GF-D8 (cell line): Measurements from ENCODE around the gene SPSB4.

ENCODE experiments used
- DNase-seq: peaks from one replicate; lab custom pipeline; 2025; lab: John Stamatoyannopoulos, UW

The SPSB4 gene

DNA sequence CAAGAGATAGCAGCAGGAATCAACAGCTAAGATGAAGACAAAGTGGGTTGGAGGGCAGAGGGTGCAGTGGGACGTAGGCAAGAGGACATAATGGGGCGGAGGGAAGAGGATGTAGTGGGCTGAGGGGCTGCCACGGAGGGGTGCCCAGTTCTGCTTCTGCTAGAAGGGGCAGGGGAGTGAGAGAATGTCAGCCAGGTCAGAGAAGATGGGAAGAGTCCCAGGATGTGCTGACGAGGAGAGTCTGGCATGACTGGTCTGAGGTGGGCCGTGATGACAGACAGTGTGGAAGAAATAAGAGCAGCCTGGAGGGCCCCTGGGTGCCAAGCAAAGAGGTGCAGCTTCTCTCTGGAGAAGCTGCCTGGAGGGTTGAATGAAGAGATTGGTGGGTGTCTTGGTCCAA lies 4.0 kb downstream of the SPSB4 start:
- DNase-seq, result no peak

DNA sequence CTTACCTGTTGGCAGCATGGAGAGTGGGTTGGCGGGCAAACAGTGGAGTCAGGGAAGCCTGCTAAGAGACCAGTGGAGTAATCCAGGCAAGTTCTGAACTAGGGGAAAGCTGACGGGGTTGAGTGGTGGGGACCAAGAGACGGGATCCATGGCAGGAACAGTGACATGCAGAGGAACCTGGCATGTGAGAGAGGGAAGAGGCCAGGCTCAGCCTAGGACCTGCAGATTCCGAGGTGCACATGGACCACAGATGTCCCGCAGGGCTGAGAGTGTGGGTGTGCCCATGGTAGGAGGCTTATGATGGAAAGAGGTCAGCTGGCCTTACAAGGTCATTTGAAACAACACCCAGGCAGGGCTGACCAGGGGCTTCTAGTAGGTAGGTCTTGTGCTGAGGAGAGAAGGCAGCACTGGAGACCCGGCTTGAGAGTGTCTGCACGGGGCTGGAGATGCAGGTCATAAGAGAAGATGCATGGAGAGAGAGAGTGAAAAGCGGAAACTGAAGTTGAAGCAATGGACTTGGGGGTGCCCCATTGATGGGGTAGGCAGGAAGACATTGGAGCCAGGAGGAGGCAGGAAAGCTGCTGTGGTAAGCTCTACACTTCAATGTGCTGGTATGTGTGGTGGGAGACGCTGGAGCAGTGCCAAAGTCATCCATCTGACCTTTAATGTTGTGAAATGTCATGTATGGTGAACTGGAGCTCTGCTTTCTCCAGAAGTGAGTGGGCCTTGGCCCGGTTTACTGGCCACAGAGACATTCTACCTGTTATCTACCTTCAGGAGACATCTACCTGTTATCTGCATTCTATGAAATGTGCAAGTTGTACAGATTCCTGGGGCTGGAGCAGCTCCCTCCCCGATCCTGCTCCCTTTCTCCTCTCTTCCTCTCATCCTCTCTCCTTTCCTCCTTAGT lies 4.6 kb downstream of the SPSB4 start:
- no peak for DNase-seq

DNA sequence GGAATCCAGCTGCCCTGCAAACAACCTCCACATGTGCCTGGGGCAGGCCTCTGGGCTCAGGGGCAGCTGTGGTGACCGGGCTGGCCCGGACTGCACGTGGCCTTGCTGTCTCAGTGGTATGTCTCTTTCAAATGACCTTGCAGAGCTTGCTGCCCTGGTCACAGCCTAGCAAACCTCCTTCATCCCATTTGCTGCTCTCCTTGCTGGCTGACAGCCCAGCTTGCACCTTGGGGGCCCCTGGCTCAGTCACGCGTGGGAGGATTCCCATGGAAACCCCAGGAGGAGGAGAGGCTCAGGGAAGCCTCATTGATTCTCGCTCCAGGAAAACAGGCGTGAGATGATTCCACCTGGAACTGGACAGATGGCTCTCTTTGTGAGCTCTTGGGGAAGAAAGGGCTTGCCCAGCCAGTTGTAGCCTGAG lies 5.6 kb downstream of the SPSB4 start:
- no peak for DNase-seq

DNA sequence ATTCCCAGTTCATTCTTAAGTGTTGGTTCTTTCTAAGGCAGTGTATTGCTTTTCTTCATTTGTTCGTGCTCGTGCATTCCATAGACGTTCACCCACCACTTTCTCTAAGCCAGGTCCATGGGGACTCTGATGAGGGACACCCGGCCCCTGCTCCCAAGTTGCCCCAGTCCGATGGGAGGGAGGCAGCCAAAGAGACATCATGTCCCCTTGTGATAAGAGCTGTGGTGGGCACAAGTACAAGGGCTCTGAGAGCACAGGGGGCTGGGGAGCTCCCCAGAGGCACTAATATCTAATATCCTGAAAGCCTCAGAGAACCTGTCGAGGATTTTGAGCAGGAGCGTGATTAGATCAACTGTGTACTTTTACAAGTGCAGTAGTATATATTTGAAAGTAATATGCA lies 6.3 kb downstream of the SPSB4 start:
- no peak for DNase-seq

DNA sequence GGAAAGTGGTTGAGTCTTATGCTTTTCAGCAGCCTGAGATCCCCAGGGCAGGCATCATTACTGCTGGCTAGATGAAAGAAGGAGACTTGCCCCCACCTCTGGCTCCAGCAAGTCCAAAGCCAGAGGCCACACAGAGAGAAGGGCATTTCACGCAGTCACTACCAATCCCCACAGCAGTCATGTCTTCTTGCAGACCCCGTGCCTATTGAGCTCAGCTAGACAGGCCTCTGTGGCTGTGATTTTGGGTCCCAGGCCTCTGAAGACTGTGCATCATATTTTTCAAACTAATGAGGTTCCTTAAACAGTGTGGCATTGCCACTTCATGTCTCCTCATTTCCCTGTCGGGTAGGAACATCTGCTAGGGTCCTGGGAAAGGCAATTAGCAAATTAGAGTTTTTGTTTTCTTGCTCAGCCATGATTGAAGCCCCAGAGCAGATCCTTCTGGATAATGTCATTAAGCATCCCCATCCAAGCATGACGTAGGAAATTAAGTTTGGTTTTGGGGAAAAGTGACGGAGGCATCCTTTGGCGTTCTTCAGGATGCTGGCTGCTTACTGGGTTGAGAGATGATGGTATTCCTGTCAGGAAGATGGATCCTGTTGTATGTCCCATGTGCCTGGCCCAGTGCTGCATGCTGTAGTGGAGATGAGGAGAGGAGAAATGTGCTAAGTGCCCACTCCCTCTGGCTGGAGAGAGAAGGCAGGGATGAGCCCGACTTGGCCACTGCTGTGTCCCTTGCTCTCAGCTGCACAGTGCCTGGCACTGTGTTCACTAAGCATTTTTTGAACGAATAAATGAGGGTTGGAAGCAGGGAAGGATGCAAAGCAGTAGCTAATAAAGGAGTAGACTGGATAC lies 7.0 kb downstream of the SPSB4 start:
- no peak for DNase-seq

DNA sequence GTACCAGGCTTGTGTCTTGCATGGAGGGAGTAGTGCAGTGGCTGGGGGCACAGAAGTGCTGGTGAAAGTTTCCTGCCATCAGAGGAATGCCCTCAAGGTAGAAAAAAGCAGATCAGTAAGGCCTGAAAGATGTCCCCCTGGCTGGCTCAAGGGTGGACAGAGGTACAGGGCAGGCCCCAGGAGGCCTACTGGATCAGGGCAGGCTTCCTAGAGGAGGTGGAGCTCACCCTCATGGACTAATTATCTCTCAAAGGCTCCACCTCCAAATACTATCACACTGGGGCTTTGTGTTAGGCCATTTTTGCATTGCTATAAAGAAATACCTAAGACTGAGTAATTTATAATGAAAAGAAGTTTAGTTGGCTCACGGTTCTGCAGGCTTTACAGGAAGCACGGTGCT lies 7.8 kb downstream of the SPSB4 start:
- no peak for DNase-seq

DNA sequence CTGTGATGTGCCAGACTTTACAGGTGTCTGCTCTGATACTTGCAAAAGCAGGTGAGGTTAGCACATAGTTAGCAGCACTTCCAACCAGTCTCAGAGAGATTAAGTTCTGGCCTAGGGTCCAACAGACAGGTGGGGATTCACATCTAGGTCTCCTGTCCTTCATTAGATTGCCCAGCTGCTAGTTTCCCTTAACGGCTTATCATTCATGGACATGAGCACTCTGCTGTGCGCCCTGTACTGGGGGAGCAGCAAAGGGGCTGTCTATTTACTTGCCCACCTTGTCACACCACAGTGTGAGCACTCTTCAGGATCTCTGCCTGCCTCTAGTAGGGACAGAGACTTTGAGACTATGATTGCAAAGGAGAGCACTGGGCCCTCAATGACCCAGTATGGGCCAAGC lies 8.7 kb downstream of the SPSB4 start:
- no peak for DNase-seq

DNA sequence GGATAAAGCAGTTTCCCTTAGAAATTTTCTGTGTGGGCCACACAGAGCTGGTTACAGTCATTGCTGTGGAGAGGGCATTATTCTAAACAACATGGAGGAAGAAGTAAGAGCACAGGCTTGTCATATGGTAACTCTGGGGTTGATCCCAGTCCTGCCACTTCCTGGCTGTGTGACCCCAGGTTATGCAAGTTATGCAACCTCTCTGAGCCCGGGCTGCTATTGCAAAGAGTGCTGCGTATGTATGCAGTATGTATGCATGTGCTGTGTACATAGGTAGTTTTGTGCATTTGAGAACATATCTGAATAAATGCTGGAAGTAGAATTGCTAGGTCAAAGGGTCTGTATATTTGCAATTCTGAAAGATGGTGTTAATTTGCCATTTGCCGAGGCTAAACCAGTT lies 9.2 kb downstream of the SPSB4 start:
- DNase-seq, result no peak

DNA sequence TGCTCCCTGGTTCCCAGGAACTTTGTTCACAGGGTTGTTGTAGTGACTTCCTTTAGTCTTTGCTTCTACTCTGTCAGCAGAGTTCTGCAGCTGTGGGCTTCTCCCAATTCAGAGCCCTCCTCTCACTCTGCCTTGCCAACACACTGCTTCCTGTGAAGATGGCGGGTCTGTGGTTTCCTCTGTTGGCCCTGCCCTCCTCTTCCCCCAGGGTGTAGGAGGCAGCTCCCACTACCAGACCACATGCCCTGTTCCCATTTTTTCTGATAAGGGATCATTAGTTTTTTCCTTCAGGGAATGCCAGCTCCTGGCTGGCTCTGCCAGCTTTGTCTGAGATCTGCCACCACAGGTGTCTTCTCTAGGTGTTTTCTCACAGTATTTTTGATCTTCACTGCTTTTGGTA lies 12.7 kb downstream of the SPSB4 start:
- DNase-seq, result no peak

DNA sequence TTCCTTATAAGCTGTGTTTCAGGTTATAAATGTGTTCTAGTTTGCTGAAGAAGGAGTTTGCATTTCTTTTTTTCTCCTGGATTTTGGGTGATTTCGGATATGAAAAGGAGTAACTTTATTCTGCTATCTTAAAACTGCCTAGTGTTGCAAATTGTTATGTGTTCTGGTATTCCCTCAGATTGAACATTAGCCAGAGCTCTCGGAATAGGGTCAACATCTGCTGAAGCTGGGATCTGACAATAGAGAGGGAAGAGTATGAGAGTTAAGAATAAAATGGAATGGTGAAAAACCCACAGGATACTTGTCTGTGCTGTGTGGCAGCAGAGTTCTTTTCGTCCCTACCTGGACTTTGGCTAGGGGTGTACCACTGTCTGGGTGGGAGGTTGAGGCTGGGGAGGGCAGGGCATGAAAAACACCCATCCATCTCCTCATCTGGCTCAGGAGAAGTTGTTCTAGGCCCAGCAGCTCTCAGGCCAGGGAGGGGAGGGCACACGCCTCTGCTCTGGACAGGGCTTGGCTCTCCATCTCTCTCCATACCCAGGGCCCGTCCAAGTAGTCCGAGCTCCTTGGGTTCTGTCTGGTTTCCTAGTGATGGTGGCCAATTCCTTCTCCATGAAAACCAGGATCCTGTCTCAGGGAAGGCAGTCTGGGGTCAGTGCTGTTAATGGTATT lies 13.2 kb downstream of the SPSB4 start:
- DNase-seq, result no peak

DNA sequence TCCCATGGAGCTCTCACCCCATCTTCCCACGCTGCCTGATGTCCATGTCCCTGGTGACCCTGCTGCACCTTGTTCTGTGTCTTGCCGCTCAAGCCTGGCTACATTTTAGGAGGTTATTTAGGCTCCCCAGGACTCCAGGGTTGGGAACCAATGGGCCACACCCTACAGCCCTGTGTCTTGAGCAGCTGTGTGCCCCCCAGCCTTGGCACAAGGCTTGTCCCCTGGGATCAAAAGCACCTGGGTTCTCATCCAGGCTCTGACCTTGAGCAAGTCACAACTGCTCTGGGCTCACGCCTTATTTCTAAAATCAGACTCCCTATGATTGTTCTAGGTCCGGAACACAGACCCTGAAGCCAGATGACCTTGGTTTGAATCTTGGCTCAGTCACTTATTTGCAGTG lies 14.1 kb downstream of the SPSB4 start:
- DNase-seq, result no peak

DNA sequence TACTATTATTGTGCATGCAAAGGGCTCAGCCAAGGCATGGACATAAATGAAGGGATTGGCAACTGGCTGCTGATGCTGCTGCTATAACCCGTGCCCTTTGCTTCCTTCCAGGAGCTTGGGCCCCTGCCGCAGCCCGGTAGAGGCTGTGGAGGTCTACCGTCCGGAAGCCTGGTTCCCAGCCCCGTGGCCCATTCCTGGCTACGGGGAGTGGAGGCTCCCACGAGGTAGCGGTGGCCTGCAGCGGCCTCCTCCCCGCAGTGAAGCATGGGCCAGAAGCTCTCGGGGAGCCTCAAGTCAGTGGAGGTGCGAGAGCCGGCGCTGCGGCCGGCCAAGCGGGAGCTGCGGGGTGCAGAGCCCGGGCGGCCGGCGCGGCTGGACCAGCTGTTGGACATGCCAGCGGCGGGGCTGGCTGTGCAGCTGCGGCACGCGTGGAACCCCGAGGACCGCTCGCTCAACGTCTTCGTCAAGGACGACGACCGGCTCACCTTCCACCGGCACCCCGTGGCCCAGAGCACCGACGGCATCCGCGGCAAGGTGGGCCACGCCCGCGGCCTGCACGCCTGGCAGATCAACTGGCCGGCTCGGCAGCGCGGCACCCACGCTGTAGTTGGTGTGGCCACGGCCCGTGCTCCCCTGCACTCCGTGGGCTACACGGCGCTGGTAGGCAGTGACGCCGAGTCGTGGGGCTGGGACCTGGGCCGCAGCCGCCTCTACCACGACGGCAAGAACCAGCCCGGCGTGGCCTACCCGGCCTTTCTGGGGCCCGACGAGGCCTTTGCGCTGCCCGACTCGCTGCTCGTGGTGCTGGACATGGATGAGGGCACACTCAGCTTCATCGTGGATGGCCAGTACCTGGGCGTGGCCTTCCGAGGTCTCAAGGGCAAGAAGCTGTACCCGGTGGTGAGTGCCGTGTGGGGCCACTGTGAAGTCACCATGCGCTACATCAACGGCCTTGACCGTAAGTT lies 15.0 kb downstream of the SPSB4 start:
- DNase-seq, result no peak

DNA sequence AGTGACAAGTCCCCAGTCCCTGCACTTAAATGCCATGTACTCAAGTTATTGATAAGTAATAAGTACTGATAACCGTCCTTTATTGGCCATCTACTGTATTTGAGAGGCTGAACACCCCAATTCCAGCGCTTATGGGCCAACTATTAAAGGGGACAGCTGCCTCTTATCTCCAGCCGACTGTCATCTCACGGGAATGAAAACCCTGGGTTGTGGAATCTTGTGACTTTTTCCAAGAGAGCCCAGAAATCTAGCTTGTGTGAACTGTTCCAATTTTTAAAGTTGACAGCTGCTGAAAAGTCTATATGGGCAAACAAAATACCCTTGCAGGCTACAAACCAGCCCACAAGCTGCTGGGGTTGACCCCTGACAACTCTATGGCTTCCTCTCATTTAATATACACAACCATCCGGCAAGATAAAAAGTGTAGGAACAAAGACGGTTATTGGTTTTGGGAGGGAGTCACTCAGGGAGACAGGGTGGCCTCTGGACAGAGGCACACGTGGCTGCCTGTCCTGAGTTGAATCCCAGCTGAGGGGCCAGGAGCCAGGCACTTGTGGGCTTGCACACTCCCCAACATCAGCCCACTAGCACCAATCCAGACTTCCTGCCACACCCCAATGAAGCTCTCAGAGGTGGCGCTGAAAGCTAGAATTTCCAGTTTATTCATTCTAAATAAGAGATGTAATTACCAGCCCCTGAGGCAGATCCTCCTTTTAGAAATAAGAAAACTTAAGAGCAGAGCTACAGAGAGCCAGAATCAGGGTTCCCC lies 16.2 kb downstream of the SPSB4 start:
- DNase-seq, result no peak

DNA sequence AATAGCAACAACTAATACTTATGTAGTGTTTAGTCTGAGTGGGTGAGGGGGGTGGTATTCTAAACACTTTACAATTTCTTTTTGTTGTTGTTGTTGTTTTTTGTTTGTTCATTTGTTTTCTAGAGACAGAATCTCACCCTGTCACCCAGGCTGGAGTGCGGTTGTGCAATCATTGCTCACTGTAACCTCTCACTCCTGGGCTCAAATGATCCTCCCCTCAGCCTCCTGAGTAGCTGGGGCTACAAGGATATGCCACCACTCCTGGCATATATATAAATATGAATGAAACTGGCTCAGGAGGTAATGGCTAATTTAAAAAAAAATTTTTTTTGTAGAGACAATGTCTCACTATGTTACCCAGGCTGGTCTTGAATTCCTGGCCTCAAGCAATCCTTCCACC lies 19.1 kb downstream of the SPSB4 start:
- DNase-seq, result no peak

DNA sequence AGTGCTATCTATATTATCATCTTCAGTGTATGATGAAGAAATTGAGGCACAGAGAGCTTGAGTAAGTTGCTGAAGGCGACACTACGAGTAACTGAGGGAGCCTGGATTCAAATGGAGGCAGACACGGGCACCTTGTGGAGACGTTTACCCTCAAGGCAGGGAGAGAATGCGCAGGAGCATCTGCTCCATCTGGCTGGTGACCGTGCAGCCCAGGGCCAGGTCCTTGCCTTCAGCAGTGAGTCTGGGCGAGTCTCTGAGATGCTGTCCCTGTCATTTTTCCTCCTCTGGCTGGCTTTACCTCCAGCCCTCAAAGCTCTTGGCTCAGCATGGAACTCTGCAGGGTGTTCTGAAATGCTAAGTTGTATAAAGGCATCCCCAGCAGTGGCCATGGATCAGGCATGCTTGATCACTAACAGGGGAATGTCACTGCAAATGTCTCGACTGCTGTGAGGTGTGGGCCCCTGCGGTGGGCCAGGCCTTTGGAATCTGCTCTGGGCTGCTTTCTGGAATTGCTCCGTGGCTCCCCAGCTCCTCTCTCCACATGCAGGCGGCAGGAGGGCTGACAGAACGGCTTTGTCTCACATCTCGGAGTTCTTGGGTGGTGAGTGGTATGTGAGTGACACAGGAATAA lies 19.7 kb downstream of the SPSB4 start:
- no peak for DNase-seq

DNA sequence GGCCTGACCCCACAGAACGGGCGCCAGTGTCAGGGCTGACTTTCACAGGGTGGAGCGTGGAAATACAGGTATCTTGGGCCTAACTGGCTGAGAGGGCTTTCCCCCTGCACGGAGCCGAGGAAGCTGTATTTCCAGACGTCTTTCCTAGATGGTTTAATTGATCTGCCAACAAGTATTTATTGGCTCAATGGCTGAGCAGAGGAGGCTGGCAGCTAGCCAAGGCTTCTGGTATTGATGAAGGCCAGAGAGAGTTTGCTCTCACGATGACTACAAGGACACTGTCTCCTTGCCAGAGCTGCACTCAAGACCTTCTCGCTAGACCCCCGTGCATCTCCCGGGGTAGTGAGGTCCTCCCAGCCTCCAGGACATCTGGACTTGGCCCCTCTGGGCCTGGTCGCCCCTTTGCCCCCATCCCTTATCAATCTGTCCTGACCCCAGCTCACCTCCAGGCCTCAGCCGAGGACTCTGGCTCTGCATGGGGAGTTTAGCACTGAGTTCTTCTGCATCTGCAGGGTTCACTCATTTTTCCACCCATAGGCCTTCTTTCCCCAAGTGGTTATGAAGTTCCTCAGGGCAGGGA lies 20.6 kb downstream of the SPSB4 start:
- no peak for DNase-seq

DNA sequence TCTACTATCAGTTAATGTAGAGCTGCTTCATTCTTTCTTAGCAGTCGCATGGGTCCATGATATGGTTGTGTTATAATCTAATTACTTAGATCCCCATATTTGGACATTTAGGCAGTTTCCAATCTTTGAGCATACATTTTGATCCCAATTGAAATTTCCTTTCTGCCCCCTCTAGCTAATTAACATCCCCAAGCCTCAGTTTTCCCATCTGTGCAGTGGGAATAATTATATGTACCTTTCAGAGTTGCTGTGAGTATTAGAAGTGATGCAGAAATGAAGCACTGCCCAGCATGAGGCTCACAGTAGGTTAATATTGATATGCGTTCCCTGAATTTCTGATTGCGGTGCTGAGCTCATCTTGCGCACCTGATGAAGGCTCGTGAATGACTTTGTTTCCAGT lies 21.8 kb downstream of the SPSB4 start:
- DNase-seq, result no peak

DNA sequence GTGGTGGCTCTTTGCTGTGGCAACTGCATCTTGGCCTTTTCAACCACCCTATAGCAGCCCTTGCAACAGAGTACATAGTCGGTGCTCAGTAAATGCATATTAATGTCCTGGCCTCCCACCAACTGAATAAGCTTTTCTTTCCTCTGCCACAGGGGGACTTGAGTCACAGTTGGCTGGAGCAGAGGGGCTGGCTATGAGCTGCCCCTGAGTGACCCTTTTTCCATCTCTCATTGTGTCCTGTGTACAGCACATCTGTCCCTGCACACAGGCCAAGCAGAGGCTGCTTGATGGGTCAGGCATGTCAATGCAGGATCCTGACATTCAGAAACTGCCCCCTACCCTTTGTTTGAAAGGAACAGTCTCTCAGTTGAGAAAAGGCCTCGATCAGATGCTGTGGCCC lies 22.4 kb downstream of the SPSB4 start:
- DNase-seq, result no peak

DNA sequence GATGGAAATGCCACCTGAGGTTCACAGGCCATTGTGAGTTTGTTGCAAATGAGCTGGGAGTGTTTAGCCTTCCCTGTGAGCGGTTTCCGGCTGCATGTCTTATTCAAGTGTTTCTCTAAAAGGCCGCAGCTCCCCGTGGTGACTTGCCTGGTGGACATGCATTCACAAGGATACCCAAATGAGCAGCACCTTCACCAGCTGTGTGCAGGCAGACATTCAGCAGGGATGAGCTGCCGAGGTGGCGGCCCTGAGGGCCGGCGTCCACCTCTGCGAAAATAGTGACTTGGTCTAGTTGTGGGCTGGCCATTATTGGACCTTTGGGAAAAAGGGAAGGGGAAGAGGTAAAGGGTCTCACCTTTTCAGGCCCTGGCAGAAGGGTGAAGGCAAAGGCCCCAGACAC lies 23.4 kb downstream of the SPSB4 start:
- no peak for DNase-seq
